Endothelial cell (in vitro differentiated cells): ENCODE data around the gene NDUFAF5. TPM values are rescaled to one million over a fixed set of nuclear protein-coding genes. Genes with fewer than 3 reads are reported as not detected.

Experiments used
- DNase-seq: peaks from one replicate; pipeline ENCODE4 v3.0.0; 2021; ENCODE audit warnings: low spot score
- H3K27ac Mint-ChIP-seq: one replicate; pipeline ENCODE4 v1.8.0; 2021; ENCODE audit warnings: mixed read lengths, inconsistent platforms; ENCODE audit not compliant: unreplicated experiment
- H3K27me3 Mint-ChIP-seq: one replicate; pipeline ENCODE4 v1.8.0; 2021; ENCODE audit warnings: mild to moderate bottlenecking, moderate library complexity, mixed read lengths, inconsistent platforms; ENCODE audit not compliant: unreplicated experiment
- H3K36me3 Mint-ChIP-seq: one replicate; pipeline ENCODE4 v1.8.0; 2021; ENCODE audit warnings: mild to moderate bottlenecking, low read depth, mixed read lengths, inconsistent platforms; ENCODE audit not compliant: unreplicated experiment
- H3K4me1 Mint-ChIP-seq: one replicate; pipeline ENCODE4 v1.8.0; 2021; ENCODE audit warnings: mild to moderate bottlenecking, mixed read lengths, inconsistent platforms; ENCODE audit not compliant: unreplicated experiment
- H3K4me3 Mint-ChIP-seq: one replicate; pipeline ENCODE4 v1.8.0; 2021; ENCODE audit warnings: mild to moderate bottlenecking, mixed read lengths, inconsistent platforms; ENCODE audit not compliant: unreplicated experiment
- H3K9me3 Mint-ChIP-seq: one replicate; pipeline ENCODE4 v1.8.0; 2021; ENCODE audit warnings: mixed read lengths, inconsistent platforms; ENCODE audit not compliant: unreplicated experiment
- total RNA-seq: library from RNA; stranded (reverse); fragmentation: NEBNext Ultra II Directional; extraction: Animal tissue kit (Norgen Biotek cat#: 25700); gene quantifications from one replicate; pipeline ENCODE4 v1.2.1, GENCODE V29; 2021; ENCODE audit not compliant: unreplicated experiment
- TF ChIP-seq, protein P1 (sequence below): fragments of 200-600 bp; sonication (generic); IDR thresholded peaks from one replicate; pipeline ENCODE4 v1.5.0; 2021; ENCODE audit warnings: antibody characterized with exemption; ENCODE audit not compliant: unreplicated experiment

Gene NDUFAF5
- total RNA-seq, 1 donor from 2014 or later, result 22.5 TPM

DNA sequence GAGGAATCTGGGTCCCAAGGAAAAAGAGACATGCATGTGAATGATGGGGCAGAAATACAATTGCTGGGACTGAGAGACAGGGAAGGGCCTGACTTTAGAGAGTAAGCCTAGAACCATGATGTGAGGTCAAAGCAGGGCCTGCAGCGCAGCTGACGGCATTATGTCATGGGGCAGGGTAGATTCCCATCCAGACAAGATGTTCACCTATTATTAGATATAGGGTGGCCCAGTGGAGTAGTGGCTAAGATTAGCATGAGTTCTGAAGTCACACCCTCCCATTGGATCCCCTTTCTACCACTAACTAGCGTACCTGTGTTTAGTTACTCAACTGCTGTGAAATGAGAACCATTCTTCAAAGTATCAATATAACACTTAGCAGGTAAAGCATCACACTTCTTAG, 39.6 kb downstream of the NDUFAF5 start:
- TF ChIP-seq, protein P1, sequence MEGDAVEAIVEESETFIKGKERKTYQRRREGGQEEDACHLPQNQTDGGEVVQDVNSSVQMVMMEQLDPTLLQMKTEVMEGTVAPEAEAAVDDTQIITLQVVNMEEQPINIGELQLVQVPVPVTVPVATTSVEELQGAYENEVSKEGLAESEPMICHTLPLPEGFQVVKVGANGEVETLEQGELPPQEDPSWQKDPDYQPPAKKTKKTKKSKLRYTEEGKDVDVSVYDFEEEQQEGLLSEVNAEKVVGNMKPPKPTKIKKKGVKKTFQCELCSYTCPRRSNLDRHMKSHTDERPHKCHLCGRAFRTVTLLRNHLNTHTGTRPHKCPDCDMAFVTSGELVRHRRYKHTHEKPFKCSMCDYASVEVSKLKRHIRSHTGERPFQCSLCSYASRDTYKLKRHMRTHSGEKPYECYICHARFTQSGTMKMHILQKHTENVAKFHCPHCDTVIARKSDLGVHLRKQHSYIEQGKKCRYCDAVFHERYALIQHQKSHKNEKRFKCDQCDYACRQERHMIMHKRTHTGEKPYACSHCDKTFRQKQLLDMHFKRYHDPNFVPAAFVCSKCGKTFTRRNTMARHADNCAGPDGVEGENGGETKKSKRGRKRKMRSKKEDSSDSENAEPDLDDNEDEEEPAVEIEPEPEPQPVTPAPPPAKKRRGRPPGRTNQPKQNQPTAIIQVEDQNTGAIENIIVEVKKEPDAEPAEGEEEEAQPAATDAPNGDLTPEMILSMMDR, result no peak
- H3K27me3 Mint-ChIP-seq, result peaks cover 2% of the 10 kb centered on the region

DNA sequence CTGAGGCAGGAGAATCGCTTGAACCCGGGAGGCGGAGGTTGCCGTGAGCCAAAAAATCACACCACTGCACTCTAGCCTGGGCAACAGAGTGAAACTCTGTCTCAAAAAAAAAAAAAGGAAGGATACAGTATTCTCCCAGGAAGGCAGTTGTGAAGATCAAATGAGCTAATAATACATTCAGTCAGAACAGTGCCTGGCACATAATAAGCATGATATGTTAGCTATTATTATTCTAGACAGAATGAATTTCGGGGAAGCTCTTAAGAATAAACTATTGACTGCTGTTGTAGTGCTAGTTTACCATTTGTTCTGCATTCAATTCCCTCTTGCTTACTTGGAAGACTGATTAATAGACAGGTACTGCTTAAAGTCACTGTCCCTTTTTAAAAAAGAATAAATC, 40.6 kb downstream of the NDUFAF5 start:
- Mint-ChIP-seq H3K4me1 (peaks cover 4% of the 10 kb centered on the region), H3K9me3 (no peaks in the 10 kb centered on the region), H3K27me3 (peaks cover 2% of the 10 kb centered on the region), H3K27ac (no peak overlapping the region), H3K4me3 (no peak overlapping the region), H3K36me3 (no peaks in the 10 kb centered on the region)
- TF ChIP-seq, protein P1, result no peak
- DNase-seq, result no peak

More for the DNA sequence above, 39.6 kb downstream of the NDUFAF5 start:
- H3K4me3 Mint-ChIP-seq, result no peak overlapping the region
- no peak for DNase-seq
- H3K4me1 Mint-ChIP-seq, result peaks cover 4% of the 10 kb centered on the region
- H3K27ac Mint-ChIP-seq, result no peak overlapping the region
- no peaks in the 10 kb centered on the region for H3K9me3 Mint-ChIP-seq
- no peaks in the 10 kb centered on the region for H3K36me3 Mint-ChIP-seq

DNA sequence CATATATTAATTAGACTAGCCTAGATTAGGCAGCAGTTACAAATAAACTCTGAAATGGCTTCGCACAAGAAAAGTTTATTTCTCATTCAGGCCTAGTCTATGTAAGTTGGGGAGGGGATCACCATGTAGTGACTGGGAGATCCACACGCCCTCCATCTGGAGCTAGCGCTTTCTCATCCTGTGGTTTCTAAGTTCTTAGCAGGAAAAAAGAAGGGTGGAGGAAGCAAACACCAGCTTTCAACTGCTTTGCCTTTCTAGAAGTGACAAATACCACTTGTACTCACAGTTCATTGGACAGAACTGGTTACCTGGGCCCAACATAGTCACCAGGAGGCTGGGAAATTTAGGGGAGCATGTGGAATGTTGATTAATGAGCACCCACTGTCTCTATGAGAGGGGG, 46.6 kb downstream of the NDUFAF5 start:
- H3K27ac Mint-ChIP-seq, result no peak overlapping the region
- TF ChIP-seq, protein P1, result no peak
- no peaks in the 10 kb centered on the region for H3K9me3 Mint-ChIP-seq
- DNase-seq, result no peak
- no peaks in the 10 kb centered on the region for H3K27me3 Mint-ChIP-seq
- no peak overlapping the region for H3K4me3 Mint-ChIP-seq
- H3K4me1 Mint-ChIP-seq, result no peaks in the 10 kb centered on the region
- H3K36me3 Mint-ChIP-seq, result no peaks in the 10 kb centered on the region

DNA sequence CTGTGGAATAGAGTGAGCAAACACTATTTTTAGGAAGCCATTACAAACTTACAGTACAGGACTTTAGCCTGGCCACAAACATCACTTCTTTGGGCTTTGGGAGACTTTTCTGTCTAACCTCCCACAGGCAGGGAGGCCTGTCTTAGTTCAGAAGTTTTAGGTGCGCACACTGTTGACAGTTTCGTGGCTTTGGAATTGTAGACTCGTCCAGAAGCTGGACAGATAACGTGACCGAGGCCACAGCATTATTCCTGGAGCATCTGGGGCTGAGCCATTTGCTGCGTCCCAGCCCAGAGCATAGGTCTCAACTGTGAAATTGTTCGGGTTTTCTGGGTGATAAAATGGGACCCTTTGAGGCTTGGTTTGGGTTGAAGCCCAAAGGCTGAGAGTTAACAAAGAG, 53.8 kb downstream of the NDUFAF5 start:
- no peaks in the 10 kb centered on the region for H3K9me3 Mint-ChIP-seq
- DNase-seq, result no peak
- H3K4me3 Mint-ChIP-seq, result no peak overlapping the region
- TF ChIP-seq, protein P1, result no peak
- H3K36me3 Mint-ChIP-seq, result no peaks in the 10 kb centered on the region
- no peaks in the 10 kb centered on the region for H3K4me1 Mint-ChIP-seq
- H3K27ac Mint-ChIP-seq, result no peak overlapping the region
- H3K27me3 Mint-ChIP-seq, result no peaks in the 10 kb centered on the region

DNA sequence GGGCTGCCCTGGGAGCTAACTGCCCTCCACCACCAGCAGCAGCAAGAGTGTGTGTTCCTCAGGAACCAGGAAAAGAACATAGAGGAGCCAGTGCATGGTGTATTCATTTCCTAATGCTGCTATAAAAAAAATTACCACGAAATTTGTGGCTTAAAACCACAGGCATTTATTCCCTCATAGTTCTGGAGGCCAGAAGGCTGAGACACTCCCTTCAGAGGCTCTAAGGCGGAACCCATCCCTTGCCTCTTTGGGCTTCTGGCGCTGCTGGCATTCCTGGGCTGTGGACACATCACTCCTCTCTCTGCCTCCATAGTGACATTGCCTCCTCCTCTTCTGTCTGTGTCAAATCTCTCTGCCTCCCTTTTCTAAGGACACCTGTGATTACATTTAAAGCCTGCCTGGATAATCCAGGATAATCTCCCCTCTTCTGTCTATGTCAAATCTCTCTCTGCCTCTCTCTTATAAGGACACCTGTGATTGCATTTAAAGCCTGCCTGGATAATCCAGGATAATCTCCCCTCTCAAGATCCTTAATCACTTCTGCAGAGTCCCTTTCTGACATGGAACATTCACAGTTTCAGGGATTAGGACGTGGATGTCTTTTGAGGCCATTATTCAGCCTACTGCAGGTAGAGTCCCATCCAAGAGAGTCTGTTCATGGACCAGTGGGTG, 54.7 kb downstream of the NDUFAF5 start:
- H3K36me3 Mint-ChIP-seq, result no peaks in the 10 kb centered on the region
- no peaks in the 10 kb centered on the region for H3K27me3 Mint-ChIP-seq
- H3K27ac Mint-ChIP-seq, result no peak overlapping the region
- H3K4me1 Mint-ChIP-seq, result no peaks in the 10 kb centered on the region
- no peak for DNase-seq
- TF ChIP-seq, protein P1, result no peak
- no peak overlapping the region for H3K4me3 Mint-ChIP-seq
- H3K9me3 Mint-ChIP-seq, result no peaks in the 10 kb centered on the region
